Activated T-helper 2 cell treated with anti-CD3 and anti-CD28 coated beads, Interferon-gamma antibody, Interleukin-2, Interleukin-4, amounts not matched to agents 10 μg/mL and 5 μg/mL and 100 μg/mL, durations not matched to agents 14 hours and 24 hours and 36 hours (primary cell): ENCODE data around the gene PSMD6. TPM values are rescaled to one million over a fixed set of nuclear protein-coding genes. Genes with fewer than 3 reads are reported as not detected.
A peak's percentile ranks its signal among the peaks of the same experiment; 100 is the strongest.

Experiments used
- DNase-seq: peaks from one replicate; pipeline ENCODE4 v3.0.0; 2021; ENCODE audit warnings: low spot score
- H3K27ac Mint-ChIP-seq: one replicate; pipeline ENCODE4 v1.8.0; 2021; ENCODE audit warnings: mixed read lengths
- H3K27me3 Mint-ChIP-seq: one replicate; pipeline ENCODE4 v1.8.0; 2021; ENCODE audit warnings: low read depth, mixed read lengths
- H3K36me3 Mint-ChIP-seq: one replicate; pipeline ENCODE4 v1.8.0; 2021; ENCODE audit warnings: low read depth, mixed read lengths
- H3K4me1 Mint-ChIP-seq: one replicate; pipeline ENCODE4 v1.8.0; 2021; ENCODE audit warnings: low read depth, mixed read lengths
- H3K4me3 Mint-ChIP-seq: one replicate; pipeline ENCODE4 v1.8.0; 2021; ENCODE audit warnings: low read depth, mild to moderate bottlenecking, moderate library complexity, mixed read lengths
- H3K9me3 Mint-ChIP-seq: one replicate; pipeline ENCODE4 v1.8.0; 2021; ENCODE audit warnings: mixed read lengths
- intact Hi-C: fragments of 100-400 bp; cut with micrococcal nuclease; formaldehyde crosslinking; loops from one replicate; pipeline ENCODE4 v1.15.1; 2023
- total RNA-seq: library from RNA; stranded (reverse); gene quantifications from 2 replicates; pipeline ENCODE4 v1.2.3, GENCODE V29; 2022

PSMD6 gene
- total RNA-seq, 1 donor from 2014 or later, result 131 TPM

DNA sequence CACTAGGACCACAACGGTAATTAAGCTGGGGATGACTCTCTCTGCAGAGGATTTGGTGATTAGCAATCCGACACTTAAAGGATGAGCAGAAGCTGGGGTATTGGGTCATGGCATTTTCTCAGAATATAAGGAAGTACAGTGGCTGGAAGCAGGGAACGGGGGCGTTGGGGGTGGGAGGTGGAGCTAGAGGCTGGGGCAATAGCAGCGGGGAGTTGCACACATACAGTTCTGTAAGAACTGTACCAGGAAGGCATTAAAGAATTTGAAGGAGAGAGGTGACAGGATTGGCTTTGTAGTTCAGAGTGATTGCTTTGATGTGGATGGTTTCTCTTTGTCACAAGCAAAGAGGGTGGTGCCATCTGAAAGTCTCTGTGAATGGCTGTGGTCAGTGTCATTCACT is 28.2 kb downstream of the PSMD6 start:
- peaks cover 82% of the 10 kb centered on the region for H3K36me3 Mint-ChIP-seq
- H3K4me1 Mint-ChIP-seq, result peaks cover 8% of the 10 kb centered on the region
- peak overlapping the region; percentile 16 for H3K27ac Mint-ChIP-seq
- no peaks in the 10 kb centered on the region for H3K27me3 Mint-ChIP-seq
- no peak for DNase-seq
- no peak overlapping the region for H3K4me3 Mint-ChIP-seq
- no peaks in the 10 kb centered on the region for H3K9me3 Mint-ChIP-seq
- intact Hi-C loops, result no loop called here

- Mint-ChIP-seq H3K27me3 (no peaks in the 10 kb centered on the region), H3K4me1 (peaks cover 8% of the 10 kb centered on the region), H3K4me3 (no peak overlapping the region), H3K27ac (no peak overlapping the region), H3K36me3 (peaks cover 85% of the 10 kb centered on the region), H3K9me3 (no peaks in the 10 kb centered on the region)
- intact Hi-C loops, result loop anchor here (1.0 to 2.0 kb wide), 2 partner anchors 15 to 31 kb away; no protein-coding TSS in a partner anchor
- peak; percentile 20 for DNase-seq
These were observed 29.6 kb downstream of the PSMD6 start for GRCh38 chr3:63993653-63994079.

DNA sequence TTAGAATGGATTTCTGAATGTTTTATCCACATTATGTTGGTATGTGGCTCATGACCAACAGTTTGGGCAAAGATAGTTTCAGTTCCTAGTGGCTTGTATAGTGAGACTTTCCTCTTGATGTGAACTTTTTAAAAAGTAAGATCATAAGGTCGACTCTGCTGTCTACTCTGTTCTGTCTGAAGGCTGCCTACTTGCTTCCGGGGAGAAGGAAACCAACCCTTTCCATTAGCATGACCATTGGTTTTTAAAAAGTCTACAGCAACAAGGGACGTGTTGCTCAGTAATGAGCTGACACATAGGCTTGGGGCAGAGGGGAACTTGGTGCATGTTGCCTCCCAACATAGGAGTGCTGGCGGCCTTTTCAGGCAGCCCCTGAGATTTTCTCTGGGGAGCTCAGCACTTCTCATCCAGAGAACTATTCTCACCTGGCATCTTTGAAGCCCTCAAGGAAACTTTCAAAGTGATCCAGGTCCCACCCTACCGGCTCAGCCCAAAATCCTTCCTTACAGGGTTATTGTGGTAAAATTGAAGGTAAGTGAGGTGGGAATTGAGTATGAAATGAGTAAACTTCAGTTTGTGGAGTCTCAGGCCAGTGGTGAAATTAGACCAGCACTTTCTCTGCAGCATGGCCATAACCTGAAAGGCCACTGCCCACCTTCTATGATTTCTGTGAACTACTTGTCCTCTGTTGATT is 30.6 kb downstream of the PSMD6 start:
- Mint-ChIP-seq H3K36me3 (peaks cover 87% of the 10 kb centered on the region), H3K27ac (peak overlapping the region; percentile 24), H3K4me1 (peaks cover 8% of the 10 kb centered on the region), H3K9me3 (no peaks in the 10 kb centered on the region), H3K4me3 (no peak overlapping the region), H3K27me3 (no peaks in the 10 kb centered on the region)
- no peak for DNase-seq
- intact Hi-C loops, result loop anchor here (1.0 to 2.0 kb wide), 2 partner anchors 14 to 30 kb away; no protein-coding TSS in a partner anchor

GRCh38 chr3:63991666-63992065 is 31.6 kb downstream of the PSMD6 start:
- Mint-ChIP-seq H3K27me3 (no peaks in the 10 kb centered on the region), H3K36me3 (peaks cover 85% of the 10 kb centered on the region), H3K9me3 (no peaks in the 10 kb centered on the region), H3K4me1 (peaks cover 8% of the 10 kb centered on the region), H3K27ac (no peak overlapping the region), H3K4me3 (no peak overlapping the region)
- intact Hi-C loops, result loop anchor here (2.0 kb wide), 1 partner anchor 13 kb away; no protein-coding TSS in a partner anchor
- no peak for DNase-seq

DNA sequence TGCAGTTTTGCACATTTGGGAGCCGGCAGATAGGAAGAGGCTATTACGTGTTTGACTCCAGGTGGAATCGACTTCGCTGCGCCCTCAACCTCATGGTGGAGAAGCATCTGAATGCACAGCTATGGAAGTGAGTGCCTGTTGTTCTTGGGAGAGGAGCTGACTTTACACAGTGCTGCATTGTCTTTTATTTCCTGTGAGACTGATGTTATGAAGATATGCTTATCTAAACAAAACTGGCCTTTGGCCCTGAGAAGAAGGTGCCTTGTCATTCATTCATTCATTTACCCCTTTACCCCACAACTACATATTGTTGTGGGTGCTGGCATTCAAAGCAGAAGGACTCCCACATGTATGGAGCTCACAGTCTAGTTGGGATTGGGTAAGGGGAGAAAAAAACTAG is 32.6 kb downstream of the PSMD6 start:
- intact Hi-C loops, result no loop called here
- Mint-ChIP-seq H3K4me1 (peaks cover 8% of the 10 kb centered on the region), H3K27me3 (no peaks in the 10 kb centered on the region), H3K27ac (no peak overlapping the region), H3K9me3 (no peaks in the 10 kb centered on the region), H3K4me3 (no peak overlapping the region), H3K36me3 (peaks cover 83% of the 10 kb centered on the region)
- no peak for DNase-seq

GRCh38 chr3:63990204-63990603 is 33.1 kb downstream of the PSMD6 start:
- Mint-ChIP-seq H3K4me1 (peaks cover 8% of the 10 kb centered on the region), H3K27ac (no peak overlapping the region), H3K4me3 (no peak overlapping the region), H3K9me3 (no peaks in the 10 kb centered on the region), H3K27me3 (no peaks in the 10 kb centered on the region), H3K36me3 (peaks cover 83% of the 10 kb centered on the region)
- intact Hi-C loops, result no loop called here
- no peak for DNase-seq

DNA sequence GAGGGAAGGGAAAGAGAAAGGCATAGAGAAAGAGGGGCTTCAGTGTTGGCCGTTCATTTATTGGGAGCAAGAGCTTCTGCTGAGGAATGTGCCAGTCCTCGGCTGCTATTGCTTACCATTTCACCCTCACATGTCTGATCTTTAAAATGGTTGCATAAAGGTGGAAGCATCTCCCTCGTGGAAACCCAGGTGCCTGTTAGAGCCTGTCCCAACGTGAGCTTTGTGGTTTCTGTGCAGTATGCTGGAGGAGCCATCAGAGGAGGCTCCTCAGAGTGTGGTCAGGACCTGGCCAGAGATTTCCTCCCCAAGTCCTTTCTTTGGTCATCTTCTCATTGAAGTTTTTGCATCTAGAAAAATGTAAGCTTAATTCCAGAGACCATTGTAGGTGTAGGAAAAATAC is 34.4 kb downstream of the PSMD6 start:
- DNase-seq, result no peak
- Mint-ChIP-seq H3K27ac (no peak overlapping the region), H3K4me1 (peaks cover 14% of the 10 kb centered on the region), H3K36me3 (peaks cover 86% of the 10 kb centered on the region), H3K27me3 (no peaks in the 10 kb centered on the region), H3K4me3 (no peak overlapping the region), H3K9me3 (no peaks in the 10 kb centered on the region)
- intact Hi-C loops, result no loop called here

DNA sequence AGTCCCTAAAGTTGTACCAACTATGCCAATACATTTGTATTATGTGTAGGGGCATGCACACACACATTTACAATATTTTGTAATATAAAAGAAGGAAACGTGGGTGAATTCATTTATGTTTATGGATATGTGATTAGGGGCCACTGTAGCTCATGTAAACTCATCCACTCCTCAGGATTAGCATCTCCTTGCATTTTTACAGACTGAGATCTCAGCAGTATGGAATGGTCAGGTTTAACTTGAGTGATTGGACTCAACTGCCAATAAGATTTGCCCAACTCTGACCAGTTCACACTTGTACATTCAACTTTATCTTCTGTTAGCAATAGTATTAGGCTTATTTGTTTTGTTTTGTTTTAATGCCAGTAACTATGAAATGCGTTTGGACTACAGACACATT is 36.5 kb downstream of the PSMD6 start:
- Mint-ChIP-seq H3K36me3 (peaks cover 82% of the 10 kb centered on the region), H3K27me3 (no peaks in the 10 kb centered on the region), H3K9me3 (no peaks in the 10 kb centered on the region), H3K4me1 (peaks cover 21% of the 10 kb centered on the region), H3K4me3 (no peak overlapping the region), H3K27ac (no peak overlapping the region)
- no peak for DNase-seq
- intact Hi-C loops, result no loop called here

GRCh38 chr3:63986146-63986545 is 37.1 kb downstream of the PSMD6 start:
- Mint-ChIP-seq H3K4me1 (peaks cover 21% of the 10 kb centered on the region), H3K27me3 (no peaks in the 10 kb centered on the region)
- intact Hi-C loops, result no loop called here

GRCh38 chr3:63984391-63984790 is 38.9 kb downstream of the PSMD6 start:
- no peaks in the 10 kb centered on the region for H3K27me3 Mint-ChIP-seq
- no peak for DNase-seq
- H3K4me3 Mint-ChIP-seq, result no peak overlapping the region
- H3K36me3 Mint-ChIP-seq, result peaks cover 85% of the 10 kb centered on the region
- H3K4me1 Mint-ChIP-seq, result peaks cover 31% of the 10 kb centered on the region
- no peaks in the 10 kb centered on the region for H3K9me3 Mint-ChIP-seq
- H3K27ac Mint-ChIP-seq, result no peak overlapping the region
- intact Hi-C loops, result no loop called here

More at GRCh38 chr3:63986146-63986545, 37.1 kb downstream of the PSMD6 start:
- Mint-ChIP-seq H3K9me3 (no peaks in the 10 kb centered on the region), H3K36me3 (peaks cover 85% of the 10 kb centered on the region), H3K4me3 (no peak overlapping the region), H3K27ac (no peak overlapping the region)
- no peak for DNase-seq

GRCh38 chr3:63981980-63982379 is 41.3 kb downstream of the PSMD6 start:
- Mint-ChIP-seq H3K4me1 (peaks cover 54% of the 10 kb centered on the region), H3K4me3 (no peak overlapping the region), H3K27me3 (no peaks in the 10 kb centered on the region), H3K27ac (no peak overlapping the region), H3K36me3 (peaks cover 71% of the 10 kb centered on the region), H3K9me3 (no peaks in the 10 kb centered on the region)
- DNase-seq, result no peak
- intact Hi-C loops, result no loop called here

GRCh38 chr3:63980830-63981498 is 42.3 kb downstream of the PSMD6 start:
- intact Hi-C loops, result no loop called here
- Mint-ChIP-seq H3K27ac (peak overlapping the region; percentile 18), H3K36me3 (peaks cover 65% of the 10 kb centered on the region), H3K27me3 (no peaks in the 10 kb centered on the region), H3K4me3 (no peak overlapping the region), H3K9me3 (no peaks in the 10 kb centered on the region), H3K4me1 (peaks cover 64% of the 10 kb centered on the region)
- no peak for DNase-seq

- peak overlapping the region; percentile 69 for H3K4me3 Mint-ChIP-seq
- no peaks in the 10 kb centered on the region for H3K27me3 Mint-ChIP-seq
- no peaks in the 10 kb centered on the region for H3K9me3 Mint-ChIP-seq
- intact Hi-C loops, result no loop called here
- H3K4me1 Mint-ChIP-seq, result peaks cover 69% of the 10 kb centered on the region
- H3K27ac Mint-ChIP-seq, result peak overlapping the region; percentile 83
- H3K36me3 Mint-ChIP-seq, result peaks cover 61% of the 10 kb centered on the region
- no peak for DNase-seq
These were observed 43.3 kb downstream of the PSMD6 start for GRCh38 chr3:63980019-63980418.
